Esophagus muscularis mucosa (tissue), 4 donors: ENCODE results near the gene LRRC4C.

Experiments
- EP300 ChIP-seq: sonication (generic); formaldehyde crosslinking; IDR thresholded peaks from one replicate; pipeline ENCODE4 v1.6.1; 2017; ENCODE audit warnings: antibody characterized with exemption
- POLR2A ChIP-seq: fragments of 450-650 bp; IDR thresholded peaks from one replicate; pipeline ENCODE4 v1.6.1; 2017; ENCODE audit warnings: antibody characterized with exemption, moderate library complexity, mild to moderate bottlenecking, low read depth
- POLR2AphosphoS5 ChIP-seq, 2 donors: sonication (generic); formaldehyde crosslinking; IDR thresholded peaks; one replicate each; pipeline ENCODE4 v1.6.1; 2017; ENCODE audit warnings: antibody characterized with exemption in 2 of 2
- TF ChIP-seq, protein P1 (sequence below), 3 experiments: fragments of 200-600 bp in 2 of 3; fragments of 450-650 bp in 1 of 3; sonication (generic) in 2 of 3; IDR thresholded peaks; one replicate each; pipeline ENCODE4 v1.5.1; 2017 to 2019; ENCODE audit warnings: antibody characterized with exemption in 3 of 3, mild to moderate bottlenecking in 2 of 3, moderate library complexity in 1 of 3

DNA sequence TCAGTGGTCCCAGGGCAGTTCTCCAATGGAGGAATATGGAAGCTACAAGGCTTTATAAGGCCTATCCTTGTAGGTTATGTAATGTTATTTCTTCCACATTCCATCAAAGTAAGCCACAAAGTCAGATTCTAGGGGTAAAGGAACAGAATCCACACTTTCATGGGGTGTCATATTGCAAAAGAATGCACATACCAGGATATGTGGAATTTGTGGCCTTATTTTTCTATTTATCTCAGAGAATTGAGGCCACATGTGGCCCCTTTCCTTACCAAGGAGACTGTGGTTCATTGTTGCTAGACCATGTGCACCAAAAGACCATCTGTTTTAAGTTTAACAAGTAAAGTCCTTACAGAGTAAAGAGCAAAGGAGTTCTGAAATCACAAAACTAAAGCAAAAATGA is 12.9 kb downstream of the LRRC4C start:
- TF ChIP-seq EP300 (no peak), POLR2AphosphoS5 (IDR thresholded peaks at IDR 0.05) (no peak), POLR2A (no peak)
- TF ChIP-seq, protein P1, sequence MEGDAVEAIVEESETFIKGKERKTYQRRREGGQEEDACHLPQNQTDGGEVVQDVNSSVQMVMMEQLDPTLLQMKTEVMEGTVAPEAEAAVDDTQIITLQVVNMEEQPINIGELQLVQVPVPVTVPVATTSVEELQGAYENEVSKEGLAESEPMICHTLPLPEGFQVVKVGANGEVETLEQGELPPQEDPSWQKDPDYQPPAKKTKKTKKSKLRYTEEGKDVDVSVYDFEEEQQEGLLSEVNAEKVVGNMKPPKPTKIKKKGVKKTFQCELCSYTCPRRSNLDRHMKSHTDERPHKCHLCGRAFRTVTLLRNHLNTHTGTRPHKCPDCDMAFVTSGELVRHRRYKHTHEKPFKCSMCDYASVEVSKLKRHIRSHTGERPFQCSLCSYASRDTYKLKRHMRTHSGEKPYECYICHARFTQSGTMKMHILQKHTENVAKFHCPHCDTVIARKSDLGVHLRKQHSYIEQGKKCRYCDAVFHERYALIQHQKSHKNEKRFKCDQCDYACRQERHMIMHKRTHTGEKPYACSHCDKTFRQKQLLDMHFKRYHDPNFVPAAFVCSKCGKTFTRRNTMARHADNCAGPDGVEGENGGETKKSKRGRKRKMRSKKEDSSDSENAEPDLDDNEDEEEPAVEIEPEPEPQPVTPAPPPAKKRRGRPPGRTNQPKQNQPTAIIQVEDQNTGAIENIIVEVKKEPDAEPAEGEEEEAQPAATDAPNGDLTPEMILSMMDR (IDR thresholded peaks at IDR 0.05): no peak
